HG02938 (cell line): ENCODE data around the gene IMMP2L.
"Not testable (repeated sequence)": the region's sequence is repeated elsewhere in the genome, so short reads cannot be mapped to it uniquely, and the experiment has no call there.

Experiments
- ATAC-seq: cut with Tn5 transposase; IDR thresholded peaks from one replicate; pipeline ENCODE4 v1.9.1; 2021; ENCODE audit warnings: mild to moderate bottlenecking, moderate library complexity; ENCODE audit not compliant: unreplicated experiment

IMMP2L gene

DNA sequence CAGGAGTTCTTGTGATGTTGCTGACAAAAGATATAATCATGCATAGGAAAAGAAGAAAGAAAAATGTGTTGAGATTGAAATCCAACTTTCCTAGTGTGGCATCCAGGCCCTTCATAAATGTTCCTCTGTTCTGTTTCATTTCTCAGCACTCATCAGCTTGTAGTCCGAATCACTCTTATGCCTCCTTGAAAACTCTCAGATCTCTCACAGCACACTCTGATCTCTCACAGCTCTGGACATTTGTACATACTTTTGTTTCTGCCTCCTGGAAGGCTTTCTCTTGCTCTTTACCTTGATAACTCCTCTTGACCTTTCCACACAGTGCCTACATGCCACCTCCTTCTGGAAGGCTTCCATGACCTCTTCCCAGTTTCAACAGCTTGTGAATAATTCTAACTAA lies 880.4 kb downstream of the IMMP2L start:
- ATAC-seq = no peak

DNA sequence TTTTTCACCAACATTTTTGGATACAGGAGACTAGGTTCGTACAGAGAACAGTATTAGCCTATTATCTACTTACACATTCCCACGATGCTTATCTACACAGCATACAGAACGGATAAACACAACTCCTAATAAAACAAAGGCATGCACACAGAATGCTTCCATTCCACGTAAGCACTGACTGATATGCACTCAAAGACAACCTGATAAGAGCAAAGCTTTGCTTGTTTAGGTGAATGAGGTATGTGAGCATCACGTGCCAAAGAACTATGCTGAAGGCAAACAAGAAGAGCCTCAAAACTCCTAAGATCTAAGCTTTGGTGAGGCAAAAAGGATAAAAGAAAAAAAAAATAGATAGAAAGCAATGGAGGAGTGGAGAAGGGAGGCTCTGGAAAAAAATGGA lies 884.9 kb downstream of the IMMP2L start:
- ATAC-seq = no peak

DNA sequence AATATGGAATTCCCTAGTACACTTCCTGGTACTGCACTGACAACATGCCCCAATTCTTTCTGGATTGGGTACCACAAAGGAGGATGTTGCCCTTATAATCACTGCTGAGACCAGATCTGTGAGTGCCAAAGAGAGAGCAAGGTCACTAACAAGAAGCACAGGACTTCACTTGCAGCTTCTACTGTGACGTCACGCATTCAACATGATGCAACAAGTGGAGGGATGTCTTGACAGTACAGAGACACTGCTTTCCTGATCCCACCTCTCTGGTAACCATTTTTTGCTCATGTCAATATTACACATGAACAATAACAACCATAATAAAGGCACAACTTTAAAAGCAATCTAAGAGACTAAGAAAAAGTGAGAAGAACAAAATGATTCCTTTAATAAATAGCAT lies 885.5 kb downstream of the IMMP2L start:
- ATAC-seq = no peak

DNA sequence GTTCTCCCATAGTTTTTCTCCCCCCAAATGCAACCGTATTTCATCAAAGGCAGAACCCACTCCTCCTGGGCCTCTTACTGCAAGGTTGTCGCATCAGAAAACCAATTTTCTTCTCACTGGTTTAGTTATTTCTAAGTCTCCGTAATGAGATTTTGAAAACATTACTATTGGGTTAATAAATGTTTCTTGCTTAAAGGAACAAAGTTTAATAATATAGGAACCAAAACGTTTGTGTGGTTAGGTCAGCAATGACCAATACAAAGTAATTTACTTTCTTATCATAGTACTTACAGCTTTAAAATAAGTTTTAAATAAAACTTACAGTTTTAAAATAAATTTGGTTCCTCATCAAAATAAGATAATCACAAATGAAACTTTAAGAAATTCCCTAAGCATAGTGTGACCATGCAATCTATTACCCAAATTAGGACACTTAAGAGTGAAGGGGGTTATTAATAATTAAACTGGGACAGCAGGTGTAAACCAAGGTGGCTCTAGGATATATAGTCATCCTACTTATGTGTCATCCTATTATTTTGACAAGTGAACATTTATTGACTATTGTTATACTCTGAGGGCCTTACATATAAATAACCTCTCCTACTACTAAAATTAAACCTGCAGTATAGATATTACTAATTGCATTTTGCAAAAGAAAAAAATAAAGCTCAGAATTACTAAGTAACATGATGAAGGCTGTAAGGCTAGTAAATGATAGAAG lies 886.7 kb downstream of the IMMP2L start:
- ATAC-seq = peak; percentile 65

DNA sequence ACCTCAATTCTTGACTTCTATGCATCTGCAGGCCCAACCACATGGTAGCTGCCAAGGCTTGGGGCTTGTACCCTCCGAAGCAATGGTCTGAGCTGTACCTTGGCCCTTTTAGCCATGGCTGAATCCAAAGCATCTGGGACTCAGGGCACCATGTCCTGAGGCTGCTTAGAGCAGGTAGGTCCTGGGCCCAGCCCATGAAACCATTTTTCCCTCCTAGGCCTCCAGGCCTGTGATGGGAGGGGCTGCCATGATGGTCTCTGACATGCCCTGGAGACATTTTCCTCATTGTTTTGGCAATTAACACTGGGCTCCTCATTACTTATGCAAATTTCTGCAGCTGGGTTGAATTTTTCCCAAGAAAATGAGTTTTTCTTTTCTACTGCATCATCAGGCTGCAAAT lies 889.1 kb downstream of the IMMP2L start:
- ATAC-seq = no peak

DNA sequence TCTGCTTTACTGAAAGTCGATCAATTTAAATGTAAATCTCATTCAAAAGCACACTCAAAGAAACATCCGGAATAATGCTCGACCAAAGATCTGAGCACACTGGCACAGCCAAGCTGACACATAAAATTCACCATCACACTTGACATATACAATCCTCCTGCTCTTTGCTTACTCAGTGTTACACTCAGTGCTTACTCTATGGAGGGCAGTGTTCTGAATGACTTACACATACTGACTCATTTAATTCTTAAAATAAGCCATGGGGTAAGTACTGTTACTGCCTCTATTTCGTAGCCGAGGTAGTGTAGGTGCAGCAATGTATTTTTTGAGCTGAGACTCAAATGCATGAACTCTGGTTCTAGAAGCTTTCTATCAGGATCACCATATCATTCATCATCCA lies 892.9 kb downstream of the IMMP2L start:
- ATAC-seq = no peak

DNA sequence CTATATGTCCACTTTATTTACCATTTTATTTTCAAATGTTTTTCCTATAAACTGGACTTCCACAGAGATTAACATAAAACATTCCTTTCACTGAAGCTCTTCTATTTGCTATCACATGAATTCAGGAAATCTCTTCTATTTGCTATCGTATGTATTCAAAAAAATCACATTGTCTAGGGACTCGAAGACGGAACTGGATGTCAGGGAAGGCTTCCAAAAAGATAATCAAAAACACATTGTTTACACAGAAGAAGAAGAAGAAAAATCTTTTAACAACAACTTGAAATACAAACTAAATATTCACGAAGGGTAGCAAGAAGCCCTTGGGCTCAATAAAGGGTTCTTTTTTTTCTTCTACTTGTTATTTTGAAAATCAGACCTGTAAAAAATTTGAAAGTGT lies 897.5 kb downstream of the IMMP2L start:
- no peak for ATAC-seq

DNA sequence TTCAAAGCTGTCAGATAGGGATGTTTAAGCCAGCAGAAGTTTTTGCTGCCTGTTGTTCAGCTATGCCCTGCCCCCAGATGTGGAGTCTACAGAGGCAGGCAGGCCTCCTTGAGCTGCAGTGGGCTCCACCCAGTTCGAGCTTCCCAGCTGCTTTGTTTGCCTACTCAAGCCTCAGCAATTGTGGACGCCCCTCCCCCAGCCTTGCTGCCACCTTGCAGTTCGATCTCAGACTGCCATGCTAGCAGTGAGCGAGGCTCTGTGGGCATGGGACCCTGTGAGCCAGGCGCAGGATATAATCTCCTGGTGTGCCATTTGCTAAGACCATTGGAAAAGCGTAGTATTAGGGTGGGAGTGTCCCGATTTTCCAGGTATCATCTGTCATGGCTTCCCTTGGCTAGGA lies 901.7 kb downstream of the IMMP2L start:
- not testable (repeated sequence) for ATAC-seq

DNA sequence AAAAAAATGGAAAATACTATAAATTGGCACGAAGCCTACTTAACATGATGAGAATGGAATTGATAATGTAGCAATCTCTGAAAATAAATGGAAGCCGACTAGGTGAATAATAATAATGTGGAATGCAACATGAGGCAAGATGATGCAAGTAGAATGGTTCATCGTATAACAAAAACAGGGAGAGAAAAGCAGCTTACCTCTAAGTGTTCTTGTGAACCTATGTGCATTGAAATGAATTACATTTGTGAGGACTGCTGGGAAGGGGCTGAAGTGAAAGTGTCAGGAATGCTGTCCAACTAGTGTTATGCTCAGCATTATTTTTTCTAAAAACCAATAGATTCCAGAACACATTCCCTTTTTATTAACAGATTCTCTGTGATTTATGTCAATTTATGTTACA lies 912.0 kb downstream of the IMMP2L start:
- no peak for ATAC-seq

DNA sequence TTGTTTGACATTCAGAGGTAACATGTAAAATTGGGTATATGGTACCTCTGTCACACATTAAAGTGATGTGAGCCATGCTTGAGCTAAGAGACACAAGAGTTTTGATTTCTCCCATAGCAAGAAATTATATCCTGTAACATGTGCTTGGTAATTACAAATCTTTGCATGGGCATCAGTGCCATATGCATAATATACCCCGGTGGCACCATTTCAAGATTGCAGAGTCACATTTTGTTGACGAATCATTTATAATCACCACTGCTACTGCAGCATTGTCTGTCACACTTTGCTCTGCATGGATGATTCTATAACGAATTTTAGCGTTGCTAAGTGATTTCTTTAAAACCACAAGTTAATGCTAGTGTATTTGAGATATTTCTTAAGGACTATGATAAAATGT lies 915.0 kb downstream of the IMMP2L start:
- ATAC-seq = no peak

DNA sequence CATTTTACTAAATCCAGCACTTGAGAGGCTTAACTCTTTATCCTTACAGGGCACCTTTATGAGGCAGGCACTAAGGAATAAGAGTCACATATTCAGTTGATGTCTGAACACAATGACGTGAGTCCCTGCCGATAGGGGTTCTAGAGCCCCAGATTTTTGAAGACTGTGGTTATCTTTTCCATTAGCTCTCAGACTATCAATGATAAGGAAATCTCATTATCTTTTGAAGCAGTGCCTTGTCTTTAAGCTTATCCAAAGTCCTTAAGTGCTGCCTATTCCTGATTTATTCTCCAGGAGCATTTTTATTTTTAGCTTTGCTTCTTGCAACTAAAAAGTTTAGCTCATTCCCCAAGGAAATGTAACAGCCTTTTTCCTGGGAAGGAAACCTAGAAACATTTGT lies 915.5 kb downstream of the IMMP2L start:
- no peak for ATAC-seq

DNA sequence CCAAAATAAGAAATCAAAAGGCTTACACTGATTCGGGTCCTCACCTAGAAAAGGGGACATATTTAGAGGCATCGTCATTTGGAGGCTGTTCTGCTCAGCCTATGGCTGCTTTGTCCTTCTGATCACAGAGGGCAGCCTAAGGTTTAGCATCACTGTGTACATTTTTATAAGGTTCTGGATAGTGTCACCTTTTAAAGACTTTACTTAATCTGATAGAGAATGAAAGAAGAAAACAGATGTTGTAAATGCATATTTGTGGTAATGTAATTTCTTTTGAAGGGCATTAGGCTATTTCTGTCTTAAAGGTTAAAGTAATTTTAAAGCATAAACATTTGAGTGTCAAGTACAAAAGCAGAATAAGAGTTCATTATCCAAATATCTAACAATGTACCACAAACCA lies 916.7 kb downstream of the IMMP2L start:
- no peak for ATAC-seq

DNA sequence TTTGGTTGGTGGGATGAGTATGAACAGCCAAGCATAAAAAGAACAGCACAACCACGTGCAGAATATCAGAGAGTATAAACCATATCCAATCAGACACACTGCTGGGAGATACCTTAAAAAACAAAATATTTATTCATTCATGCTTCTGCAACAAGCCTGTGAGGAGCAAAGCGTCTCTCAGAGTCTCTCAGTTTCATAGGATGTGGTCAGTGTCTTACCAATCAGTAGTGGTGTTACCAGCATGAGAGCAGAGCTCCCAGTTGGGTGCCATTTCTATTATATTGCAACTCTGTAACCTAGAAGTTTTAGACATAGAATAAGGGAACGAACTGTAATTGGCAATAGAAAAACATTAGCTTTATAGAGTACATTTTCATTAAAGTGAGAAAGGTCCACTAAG lies 917.2 kb downstream of the IMMP2L start:
- ATAC-seq = peak; percentile 78

DNA sequence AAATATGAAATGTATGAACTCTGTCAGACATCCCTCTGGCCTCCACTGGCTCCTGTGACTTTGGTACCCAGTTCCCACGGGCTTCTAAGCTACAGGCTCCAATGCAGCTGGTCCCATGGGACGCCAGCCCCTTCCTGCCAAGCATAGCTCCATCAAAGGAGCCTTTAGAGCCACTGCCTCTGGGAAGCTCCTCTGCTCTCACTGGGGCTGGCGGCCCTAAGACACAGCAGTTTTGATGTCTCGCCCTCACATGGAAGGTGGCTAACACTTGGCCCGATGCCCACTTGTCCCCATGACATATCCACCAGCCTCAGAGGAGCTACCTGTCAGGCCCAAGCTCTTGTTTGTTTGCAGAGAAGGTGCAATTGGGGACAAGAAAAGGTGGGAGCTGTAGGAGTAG lies 925.0 kb downstream of the IMMP2L start:
- ATAC-seq = no peak

DNA sequence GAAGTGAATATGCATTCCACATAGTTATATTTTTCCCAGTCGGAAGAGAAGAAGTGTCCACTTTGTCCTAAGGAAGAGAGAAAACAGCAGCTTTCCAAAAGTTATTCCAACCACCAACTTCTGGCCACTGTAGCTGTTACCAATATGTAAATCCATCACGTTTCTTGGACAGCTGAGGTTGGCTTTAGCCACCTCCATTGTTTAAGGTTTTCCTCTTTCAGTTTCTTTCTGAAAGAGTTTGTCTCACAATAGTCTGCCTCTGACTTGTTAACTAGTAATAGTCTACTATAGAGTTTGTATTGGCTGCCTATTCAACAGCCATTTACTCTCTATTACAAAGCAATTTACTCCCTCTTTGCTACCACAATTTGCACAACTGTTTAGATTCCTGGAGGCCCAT lies 929.0 kb downstream of the IMMP2L start:
- ATAC-seq = no peak

DNA sequence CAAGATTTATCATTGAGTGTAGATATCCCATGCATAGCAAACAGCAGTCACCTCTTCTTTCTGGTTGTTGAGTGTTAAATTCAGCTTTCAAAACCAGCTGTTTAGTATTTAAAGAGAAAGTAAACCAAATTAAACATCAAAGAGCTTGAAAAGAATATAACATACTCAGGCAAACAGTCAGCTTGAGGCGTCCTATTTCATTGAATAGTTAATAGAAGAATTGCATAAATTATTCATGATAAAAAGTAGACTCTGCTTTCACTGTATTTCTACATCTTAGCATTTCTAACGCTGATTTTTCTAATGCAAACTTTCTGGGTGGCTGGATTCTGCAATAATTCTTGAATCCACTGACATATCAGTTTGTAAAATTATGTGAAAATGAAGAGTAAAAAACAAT lies 935.9 kb downstream of the IMMP2L start:
- no peak for ATAC-seq

DNA sequence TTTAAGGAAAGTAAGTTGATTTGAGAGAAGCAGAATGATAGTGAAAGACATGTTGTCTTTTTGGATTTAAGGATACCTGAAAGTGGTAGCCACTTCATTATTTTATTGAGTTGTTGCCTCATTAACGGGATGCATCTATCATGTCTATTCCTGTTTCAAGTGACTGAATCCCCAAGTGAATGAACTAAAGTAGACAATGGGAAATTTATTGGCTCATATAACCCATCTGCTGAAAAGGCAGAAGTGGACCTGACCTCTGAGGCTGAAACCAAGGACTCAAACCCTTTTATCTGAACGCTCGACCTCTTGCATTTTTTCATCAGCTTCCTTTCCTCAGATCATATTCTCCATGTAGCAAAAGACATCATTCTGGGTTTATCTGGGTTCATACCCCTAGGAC lies 937.0 kb downstream of the IMMP2L start:
- no peak for ATAC-seq

DNA sequence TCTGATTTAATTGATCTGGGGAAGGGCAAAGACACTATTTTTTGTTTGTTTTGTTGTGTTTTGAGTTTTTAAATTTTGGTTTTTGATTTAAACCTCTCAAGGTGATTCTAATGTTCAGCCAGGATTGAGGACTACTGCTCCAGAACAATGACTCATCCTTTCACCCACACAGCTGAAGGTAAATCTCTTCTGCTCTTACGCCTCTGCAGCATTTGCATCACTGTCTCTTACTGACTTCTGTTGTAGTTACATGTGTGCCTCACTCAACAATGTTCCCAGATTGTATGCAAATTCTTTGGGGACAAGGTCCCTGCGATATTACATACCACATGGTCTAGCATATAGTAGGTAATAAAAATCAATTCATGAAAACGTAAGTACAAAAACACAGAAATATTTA lies 938.9 kb downstream of the IMMP2L start:
- no peak for ATAC-seq

DNA sequence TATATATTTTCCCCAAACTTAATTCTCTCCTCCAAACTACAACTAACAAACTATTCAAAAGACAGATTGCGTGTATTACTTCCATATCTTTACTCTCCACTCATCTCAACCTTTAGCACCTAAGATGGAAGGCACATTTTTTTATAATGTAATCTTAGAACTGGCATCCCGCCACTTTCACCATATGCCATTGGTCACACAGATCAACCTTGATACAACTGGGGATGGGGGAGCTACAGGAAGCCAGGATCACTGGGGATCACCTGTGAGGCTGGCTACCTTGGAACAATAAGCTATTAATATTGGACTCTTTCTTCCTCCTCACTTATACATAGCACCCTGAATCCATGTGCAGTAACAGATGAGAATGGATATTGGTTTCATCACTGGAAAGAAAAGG lies 941.0 kb downstream of the IMMP2L start:
- ATAC-seq = no peak

DNA sequence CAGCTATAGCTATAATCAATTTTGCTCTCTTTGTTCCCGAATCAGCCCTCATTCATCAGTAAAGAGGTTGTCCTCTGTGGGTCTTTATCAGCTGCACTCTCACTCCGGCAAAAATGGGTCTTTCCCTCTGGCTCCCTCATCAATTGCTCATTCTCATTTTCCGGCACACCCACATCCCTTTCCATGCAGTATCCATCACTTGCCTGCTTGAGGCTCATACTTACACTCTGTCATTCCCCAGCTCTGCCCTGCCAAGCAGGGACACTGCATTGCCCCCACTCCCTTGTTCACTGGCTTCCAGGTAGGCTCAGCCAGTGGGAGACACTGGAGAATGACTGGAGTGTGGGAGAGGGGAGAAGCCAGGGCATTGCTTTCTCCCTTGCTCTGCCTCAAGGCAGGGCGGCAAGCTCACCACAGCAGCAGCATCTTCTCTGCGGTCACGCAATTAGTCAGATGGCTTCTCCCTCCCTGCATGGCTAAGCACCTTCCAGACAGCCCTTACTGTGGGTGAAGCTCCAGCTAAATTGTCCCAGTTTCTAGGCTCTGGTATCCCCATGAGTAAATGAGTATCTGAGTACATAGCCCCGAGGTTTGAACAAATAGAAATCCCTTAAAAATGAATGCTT lies 942.1 kb downstream of the IMMP2L start:
- no peak for ATAC-seq
